PC-3 (cell line): ENCODE measurements around the gene PKP1. TPM values are rescaled to one million over a fixed set of nuclear protein-coding genes. Genes with fewer than 3 reads are reported as not detected.

Experiments
- ATAC-seq: fragments of 200-7000 bp; cut with Tn5 transposase; 2 replicates; pipeline ENCODE4 v1.9.1; 2020; ENCODE audit warnings: mild to moderate bottlenecking, moderate library complexity
- BruUV-seq: library from RNA; stranded (reverse); fragments of 400-500 nt; replicated peaks from 2 replicates; lab custom pipeline; 2021; lab: Mats Ljungman, UMichigan
- CTCF ChIA-PET: fragments of 300-600 bp; sonication (Branson Sonifier 250); formaldehyde crosslinking; loops from one replicate; lab custom pipeline; 2022; ENCODE audit warnings: antibody characterized with exemption; lab: Charles Lee
- POLR2A ChIA-PET: fragments of 300-600 bp; sonication (Branson Sonifier 250); formaldehyde crosslinking; loops from one replicate; lab custom pipeline; 2022; ENCODE audit warnings: antibody characterized with exemption; ENCODE audit not compliant: unreplicated experiment; lab: Charles Lee
- DNase-seq: peaks from one replicate; pipeline ENCODE4 v3.0.0-alpha.2; 2015
- H2AFZ ChIP-seq: fragments of 300-600 bp; sonication (generic); 2 replicates; pipeline ENCODE4 v1.6.0; 2016; ENCODE audit warnings: antibody characterized with exemption, low read length
- H3F3A ChIP-seq: fragments of 300-600 bp; sonication (generic); one replicate; pipeline ENCODE4 v1.6.0; 2017; ENCODE audit warnings: antibody characterized with exemption, low read length, control low read depth, mild to moderate bottlenecking; ENCODE audit not compliant: unreplicated experiment
- H3K27ac ChIP-seq: fragments of 300-600 bp; sonication (generic); 2 replicates; pipeline ENCODE4 v1.5.1; 2016; ENCODE audit warnings: mild to moderate bottlenecking, low read length
- H3K27me3 ChIP-seq: fragments of 300-600 bp; sonication (generic); 2 replicates; pipeline ENCODE4 v1.6.1; 2016; ENCODE audit warnings: low read length, mixed read lengths
- H3K36me3 ChIP-seq: fragments of 300-600 bp; sonication (generic); 2 replicates; pipeline ENCODE4 v1.6.1; 2016; ENCODE audit warnings: low read depth, mixed run types, low read length, mixed read lengths
- H3K4me1 ChIP-seq: fragments of 300-600 bp; sonication (generic); 2 replicates; pipeline ENCODE4 v1.5.1; 2016; ENCODE audit warnings: low read length; ENCODE audit not compliant: insufficient read depth
- H3K4me2 ChIP-seq: fragments of 300-600 bp; sonication (generic); 2 replicates; pipeline ENCODE4 v1.6.0; 2016; ENCODE audit warnings: low read length
- H3K4me3 ChIP-seq: fragments of 300-600 bp; sonication (generic); 2 replicates; pipeline ENCODE4 v1.5.1; 2016; ENCODE audit warnings: mild to moderate bottlenecking, low read length, mixed read lengths
- H3K79me2 ChIP-seq: fragments of 300-600 bp; sonication (generic); 2 replicates; pipeline ENCODE4 v1.6.1; 2017; ENCODE audit warnings: low read length, mixed read lengths
- H3K9ac ChIP-seq: fragments of 300-600 bp; sonication (generic); 2 replicates; pipeline ENCODE4 v1.6.0; 2016; ENCODE audit warnings: mild to moderate bottlenecking, low read length
- H3K9me2 ChIP-seq: fragments of 300-600 bp; sonication (generic); replicated peaks from 2 replicates; pipeline ENCODE4 v1.6.1; 2016; ENCODE audit warnings: mixed run types, low read length, mixed read lengths
- H3K9me3 ChIP-seq: fragments of 300-600 bp; sonication (generic); 2 replicates; pipeline ENCODE4 v1.6.1; 2016; ENCODE audit warnings: low read length, mixed read lengths
- H4K20me1 ChIP-seq: fragments of 300-600 bp; sonication (generic); 2 replicates; pipeline ENCODE4 v1.6.1; 2016; ENCODE audit warnings: low read length, mixed read lengths
- EZH2 ChIP-seq: fragments of 300-600 bp; sonication (generic); IDR thresholded peaks from one replicate; pipeline ENCODE4 v1.6.1; 2017; ENCODE audit warnings: antibody characterized with exemption, mild to moderate bottlenecking, low read length; ENCODE audit not compliant: unreplicated experiment
- EZH2phosphoT487 ChIP-seq: fragments of 300-600 bp; sonication (generic); IDR thresholded peaks from 2 replicates; pipeline ENCODE4 v1.6.1; 2018; ENCODE audit warnings: mild to moderate bottlenecking, antibody characterized with exemption, low read length, borderline replicate concordance
- intact Hi-C: fragments of 100-400 bp; cut with micrococcal nuclease; formaldehyde crosslinking; loops from 2 replicates; pipeline ENCODE4 v1.9.0; 2023
- total RNA-seq: library from RNA; depleted of rRNA; stranded (reverse); fragments of >200 nt; gene quantifications from 2 replicates; pipeline ENCODE4 v1.2.3, GENCODE V29; 2014
- TF ChIP-seq, protein P1 (sequence below): fragments of 300-600 bp; sonication (generic); conservative IDR thresholded peaks from 2 replicates; pipeline ENCODE4 v1.5.1; 2017; ENCODE audit warnings: antibody characterized with exemption, low read depth, mild to moderate bottlenecking, low read length

The PKP1 gene
- total RNA-seq, 1 experiment from 2014 or later: 211 TPM

DNA sequence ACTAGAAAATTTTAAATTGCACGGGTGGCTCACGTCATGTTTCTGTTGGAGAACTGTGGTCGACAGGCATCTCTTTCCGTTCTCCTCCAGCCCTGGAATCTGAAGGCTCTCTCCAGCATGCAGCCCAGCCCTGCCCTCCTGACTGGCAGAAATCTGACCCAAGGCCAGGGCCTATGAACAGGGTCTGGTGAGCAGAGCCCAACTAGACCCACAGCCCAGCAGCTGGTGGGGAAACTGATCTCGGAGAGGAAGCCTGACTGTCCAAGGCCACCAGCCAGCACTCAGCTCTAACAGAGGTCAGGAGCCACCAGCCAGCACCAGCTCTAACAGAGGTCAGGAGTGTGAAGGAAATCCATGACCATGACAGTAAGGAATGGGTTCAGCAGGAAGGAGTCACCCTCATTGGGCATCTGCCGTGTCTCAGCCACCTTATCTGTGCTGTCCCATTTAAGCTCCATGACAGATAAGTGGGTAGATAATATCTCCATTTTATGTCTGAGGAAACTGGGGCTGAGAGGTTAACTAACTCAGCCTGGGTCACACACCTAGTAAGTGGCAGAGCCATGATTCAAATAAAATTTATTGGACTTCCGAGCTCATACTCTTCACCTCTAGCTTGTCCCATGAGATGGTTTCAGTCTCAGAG, 20.2 kb upstream of the PKP1 start:
- Histone ChIP-seq H3K9ac (no peak overlapping the region), H3K9me2 (no peaks in the 10 kb centered on the region), H3K9me3 (no peaks in the 10 kb centered on the region), H3K36me3 (no peaks in the 10 kb centered on the region), H2AFZ (no peak overlapping the region), H3F3A (peaks cover 11% of the 10 kb centered on the region), H3K27me3 (no peaks in the 10 kb centered on the region), H3K4me1 (peaks cover 30% of the 10 kb centered on the region), H3K79me2 (no peaks in the 10 kb centered on the region), H3K27ac (no peak overlapping the region), H3K4me2 (no peak overlapping the region), H4K20me1 (no peaks in the 10 kb centered on the region), H3K4me3 (no peak overlapping the region)
- ATAC-seq (no peak), DNase-seq (no peak)
- no TSS peak for BruUV-seq
- ChIA-PET POLR2A (no interaction called here), CTCF (interaction anchor here (0.8 to 2.7 kb wide), 2 partner anchors 9 to 84 kb away, joined by 3 to 10 read pairs; no protein-coding TSS in a partner anchor)
- intact Hi-C loops: no loop called here
- TF ChIP-seq EZH2phosphoT487 (no peak), EZH2 (no peak)
- TF ChIP-seq, protein P1, sequence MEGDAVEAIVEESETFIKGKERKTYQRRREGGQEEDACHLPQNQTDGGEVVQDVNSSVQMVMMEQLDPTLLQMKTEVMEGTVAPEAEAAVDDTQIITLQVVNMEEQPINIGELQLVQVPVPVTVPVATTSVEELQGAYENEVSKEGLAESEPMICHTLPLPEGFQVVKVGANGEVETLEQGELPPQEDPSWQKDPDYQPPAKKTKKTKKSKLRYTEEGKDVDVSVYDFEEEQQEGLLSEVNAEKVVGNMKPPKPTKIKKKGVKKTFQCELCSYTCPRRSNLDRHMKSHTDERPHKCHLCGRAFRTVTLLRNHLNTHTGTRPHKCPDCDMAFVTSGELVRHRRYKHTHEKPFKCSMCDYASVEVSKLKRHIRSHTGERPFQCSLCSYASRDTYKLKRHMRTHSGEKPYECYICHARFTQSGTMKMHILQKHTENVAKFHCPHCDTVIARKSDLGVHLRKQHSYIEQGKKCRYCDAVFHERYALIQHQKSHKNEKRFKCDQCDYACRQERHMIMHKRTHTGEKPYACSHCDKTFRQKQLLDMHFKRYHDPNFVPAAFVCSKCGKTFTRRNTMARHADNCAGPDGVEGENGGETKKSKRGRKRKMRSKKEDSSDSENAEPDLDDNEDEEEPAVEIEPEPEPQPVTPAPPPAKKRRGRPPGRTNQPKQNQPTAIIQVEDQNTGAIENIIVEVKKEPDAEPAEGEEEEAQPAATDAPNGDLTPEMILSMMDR: no peak

DNA sequence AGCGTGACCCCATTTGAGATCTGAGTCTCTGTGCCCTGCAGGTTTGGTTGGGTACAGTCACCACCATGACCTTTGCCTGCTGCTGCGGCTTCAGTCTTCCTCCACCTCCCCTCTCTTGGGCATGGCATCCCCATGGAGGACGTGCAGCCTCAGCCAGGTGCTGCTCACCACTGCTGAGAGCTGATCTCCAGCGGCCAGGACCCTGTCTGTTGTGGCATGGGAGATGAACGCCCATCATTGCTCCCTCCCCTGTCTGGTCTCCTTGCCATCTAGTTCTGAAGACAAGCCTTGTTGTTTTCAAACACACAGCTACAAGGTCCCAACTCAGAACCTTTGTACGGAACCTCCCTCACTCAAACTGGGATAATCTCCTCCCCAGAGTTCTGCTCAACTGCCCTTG, 19.2 kb upstream of the PKP1 start:
- Histone ChIP-seq H3K4me3 (no peak overlapping the region), H3K27ac (no peak overlapping the region), H3K27me3 (no peaks in the 10 kb centered on the region), H3K9me3 (no peaks in the 10 kb centered on the region), H3K9me2 (no peaks in the 10 kb centered on the region), H3K4me1 (peaks cover 40% of the 10 kb centered on the region), H3F3A (peaks cover 11% of the 10 kb centered on the region), H3K9ac (no peak overlapping the region), H2AFZ (no peak overlapping the region), H4K20me1 (no peaks in the 10 kb centered on the region), H3K79me2 (no peaks in the 10 kb centered on the region), H3K36me3 (no peaks in the 10 kb centered on the region), H3K4me2 (no peak overlapping the region)
- intact Hi-C loops: no loop called here
- ChIA-PET POLR2A (interaction anchor here (0.5 kb wide), 1 partner anchor 12 kb away, joined by 3 read pairs; no protein-coding TSS in a partner anchor), CTCF (interaction anchor here (0.8 to 2.7 kb wide), 2 partner anchors 10 to 83 kb away, joined by 3 to 10 read pairs; no protein-coding TSS in a partner anchor)
- DNase-seq (no peak), ATAC-seq (no peak)
- no TSS peak for BruUV-seq
- TF ChIP-seq EZH2 (no peak), EZH2phosphoT487 (no peak)
- TF ChIP-seq, protein P1: no peak

DNA sequence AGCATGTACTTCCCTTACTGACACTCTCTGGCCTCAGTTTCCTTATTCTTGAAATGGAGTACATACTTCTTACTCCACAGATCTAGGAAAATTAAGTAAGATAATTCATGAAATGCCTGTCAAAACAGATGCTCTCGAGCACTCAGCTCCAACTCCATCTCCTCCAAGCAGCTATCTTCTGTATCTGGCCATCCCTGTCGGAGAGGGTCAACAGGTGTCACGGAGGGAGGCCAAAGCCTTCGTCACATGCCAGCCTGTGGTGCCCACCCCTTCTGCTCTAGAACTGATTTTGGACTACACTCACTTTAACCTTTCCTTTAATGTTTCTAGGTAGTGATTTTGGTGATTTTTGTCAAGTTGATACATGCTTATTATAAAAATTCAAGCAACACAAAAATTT, 18.8 kb upstream of the PKP1 start:
- Histone ChIP-seq H4K20me1 (no peaks in the 10 kb centered on the region), H3K27ac (no peak overlapping the region), H3F3A (peaks cover 11% of the 10 kb centered on the region), H3K9me2 (no peaks in the 10 kb centered on the region), H3K9me3 (no peaks in the 10 kb centered on the region), H3K4me3 (no peak overlapping the region), H3K36me3 (no peaks in the 10 kb centered on the region), H3K4me2 (no peak overlapping the region), H3K9ac (no peak overlapping the region), H3K27me3 (no peaks in the 10 kb centered on the region), H3K79me2 (no peaks in the 10 kb centered on the region), H2AFZ (no peak overlapping the region), H3K4me1 (peaks cover 44% of the 10 kb centered on the region)
- TF ChIP-seq, protein P1: no peak
- TF ChIP-seq EZH2 (no peak), EZH2phosphoT487 (no peak)
- ChIA-PET POLR2A (no interaction called here), CTCF (no interaction called here)
- no peak for DNase-seq
- intact Hi-C loops: no loop called here
- no peak for ATAC-seq
- BruUV-seq: no TSS peak
